IPS-11a (cell line): Measurements from ENCODE around the gene SLIT3.

ENCODE experiments used
- H3K4me3 ChIP-seq: one replicate; pipeline ENCODE4 v1.5.1; 2013; ENCODE audit warnings: low read depth, low read length, control low read depth

Gene SLIT3

DNA sequence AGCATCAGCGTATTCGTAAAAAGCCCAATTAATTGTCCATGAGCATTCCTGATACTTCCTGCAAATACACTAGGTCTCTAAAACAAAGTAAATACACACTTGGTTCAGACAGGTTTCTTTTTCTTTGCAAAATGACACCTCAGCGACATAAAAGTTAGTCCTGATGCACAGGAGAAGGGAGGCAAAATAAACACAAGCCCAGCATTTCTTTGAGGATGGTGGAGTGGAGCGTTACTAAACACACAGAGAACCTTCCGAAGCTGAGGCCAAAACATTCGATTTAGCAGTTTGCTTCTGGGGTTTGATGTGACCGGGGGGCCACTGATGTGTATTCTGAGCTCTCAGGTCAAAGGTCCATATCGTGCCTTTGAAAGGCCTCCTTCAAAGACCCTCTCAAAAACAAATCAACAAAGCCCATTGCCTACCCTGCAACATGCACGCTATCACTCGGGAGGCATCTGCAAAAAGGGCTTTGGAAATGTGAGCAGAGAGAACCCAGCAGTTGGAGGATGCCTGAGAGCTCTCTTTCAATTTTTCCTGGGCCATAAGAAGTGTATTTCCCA, 453.3 kb downstream of the SLIT3 start:
- no peak overlapping the region for H3K4me3 ChIP-seq

DNA sequence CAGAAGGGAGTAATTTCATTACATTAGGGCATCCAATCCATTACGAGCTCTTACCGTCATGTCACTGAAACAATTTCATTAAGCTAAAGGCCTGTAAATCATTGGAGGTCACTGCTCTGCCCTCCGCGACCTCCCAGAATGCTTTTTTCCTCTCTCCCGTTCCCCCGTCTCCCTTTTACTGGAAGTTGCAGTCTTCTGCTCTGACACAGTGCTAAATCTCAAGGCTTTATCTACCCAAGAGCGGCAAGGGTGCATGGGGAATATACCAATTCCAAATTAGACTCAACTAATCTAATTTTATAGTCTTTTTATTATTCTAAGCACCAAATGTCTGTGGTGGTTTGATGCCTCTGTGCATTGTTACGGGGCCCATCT, 456.0 kb downstream of the SLIT3 start:
- no peak overlapping the region for H3K4me3 ChIP-seq

DNA sequence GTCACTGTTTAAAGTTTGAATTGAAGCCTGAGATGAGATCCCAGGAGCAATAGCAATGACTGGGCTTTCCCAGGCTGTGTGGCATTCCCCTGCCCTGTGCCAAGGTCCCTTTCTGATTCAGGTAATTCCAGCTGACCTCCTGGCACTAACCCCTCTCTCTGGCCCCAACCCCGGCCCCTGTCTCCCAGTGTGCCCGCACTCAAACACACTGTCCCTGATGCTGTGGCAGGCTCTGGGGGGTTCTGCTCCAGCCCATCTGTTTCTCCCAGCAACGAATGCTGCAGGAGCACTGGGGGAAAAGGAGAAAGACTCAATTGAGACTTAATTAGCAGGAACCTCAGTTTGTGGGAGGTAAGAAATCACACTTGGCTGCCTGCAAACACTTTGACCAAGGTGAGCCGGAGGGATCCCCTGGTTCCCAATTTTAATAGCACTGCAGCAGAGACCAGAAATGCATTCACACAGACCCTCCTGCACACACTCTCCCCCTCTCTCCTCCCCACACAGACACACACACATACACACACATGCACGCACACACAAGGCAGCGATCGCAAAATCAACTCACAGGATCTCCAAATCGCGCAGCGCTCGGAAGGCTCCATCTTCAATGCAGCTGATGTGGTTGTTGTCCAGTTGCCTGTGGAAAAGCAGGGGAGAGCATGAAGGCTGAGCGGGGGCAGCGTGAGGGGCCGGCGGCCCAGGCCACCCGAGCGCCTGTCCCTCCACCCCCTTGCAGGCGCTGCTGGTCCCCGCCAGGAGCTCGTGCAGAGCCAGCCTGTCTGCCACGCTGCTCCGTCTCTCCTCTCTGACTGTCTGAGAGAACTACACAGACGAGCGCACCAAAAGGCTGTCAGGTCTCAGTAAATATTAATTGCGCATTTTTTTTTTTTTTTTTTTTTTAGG, 456.7 kb downstream of the SLIT3 start:
- no peak overlapping the region for H3K4me3 ChIP-seq

DNA sequence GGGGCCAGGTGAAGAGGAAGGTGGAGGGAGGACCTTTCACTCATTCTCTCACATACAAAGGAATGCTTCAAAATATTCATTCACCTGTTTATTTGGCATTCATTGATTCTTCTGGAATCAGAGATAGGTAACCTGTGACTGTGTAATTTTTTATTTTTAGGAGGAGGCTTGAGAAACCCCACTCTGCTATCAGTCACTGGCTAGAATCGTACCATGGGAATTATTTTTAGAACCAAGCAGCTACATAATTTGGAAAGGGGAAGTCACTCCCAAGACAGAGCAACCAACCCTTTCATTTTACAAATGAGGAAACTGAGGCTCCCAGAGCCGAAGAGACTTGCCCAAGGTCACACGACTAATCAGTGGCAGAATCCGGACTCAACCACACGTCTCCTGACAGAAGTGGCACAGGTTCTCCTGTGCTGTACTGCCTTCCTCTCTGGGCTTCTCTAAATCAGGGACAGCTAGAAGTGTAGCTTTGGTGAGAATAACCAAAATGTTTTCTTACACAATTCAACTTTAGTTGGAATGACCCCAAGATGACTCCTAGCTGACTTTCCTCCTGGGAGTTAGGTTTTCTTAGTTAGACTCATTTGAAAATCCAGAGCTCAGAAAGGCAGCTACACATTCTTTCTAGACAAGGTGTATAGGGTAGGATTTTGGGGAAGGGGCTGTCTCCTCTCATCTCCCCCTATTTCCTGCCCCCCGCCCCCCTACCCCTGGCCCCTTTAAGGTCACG, 457.5 kb downstream of the SLIT3 start:
- H3K4me3 ChIP-seq = no peak overlapping the region

DNA sequence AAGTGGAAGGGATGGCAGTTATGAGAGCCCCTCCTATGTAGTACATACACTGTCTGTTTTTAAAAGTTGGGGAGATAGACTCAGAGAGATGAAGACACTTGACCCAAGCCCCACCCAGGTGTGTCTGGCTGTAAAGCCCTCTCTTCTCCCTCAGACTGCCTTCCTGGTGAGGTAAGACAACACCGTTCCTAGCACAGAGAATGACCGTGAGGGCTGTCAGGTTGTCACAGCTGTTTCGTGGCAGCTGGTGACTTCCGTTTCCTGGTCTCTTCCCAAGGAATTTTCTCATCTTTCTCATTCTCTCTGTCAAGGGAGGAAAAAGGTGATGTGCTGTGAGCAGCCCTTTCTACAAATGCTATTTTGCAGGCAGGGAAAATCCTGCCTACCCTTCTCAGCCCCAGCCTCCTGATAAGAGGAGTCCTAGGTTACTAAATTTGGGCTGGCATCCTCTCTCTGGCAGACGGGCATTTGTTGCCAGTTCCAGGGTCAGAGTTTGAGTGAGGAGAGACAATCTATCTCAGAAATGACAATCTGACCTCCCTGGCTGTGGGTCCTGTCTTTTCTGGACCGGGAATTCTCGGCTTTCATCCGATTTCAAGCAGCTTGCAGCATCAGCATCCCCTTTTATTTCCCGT, 458.3 kb downstream of the SLIT3 start:
- H3K4me3 ChIP-seq = no peak overlapping the region

DNA sequence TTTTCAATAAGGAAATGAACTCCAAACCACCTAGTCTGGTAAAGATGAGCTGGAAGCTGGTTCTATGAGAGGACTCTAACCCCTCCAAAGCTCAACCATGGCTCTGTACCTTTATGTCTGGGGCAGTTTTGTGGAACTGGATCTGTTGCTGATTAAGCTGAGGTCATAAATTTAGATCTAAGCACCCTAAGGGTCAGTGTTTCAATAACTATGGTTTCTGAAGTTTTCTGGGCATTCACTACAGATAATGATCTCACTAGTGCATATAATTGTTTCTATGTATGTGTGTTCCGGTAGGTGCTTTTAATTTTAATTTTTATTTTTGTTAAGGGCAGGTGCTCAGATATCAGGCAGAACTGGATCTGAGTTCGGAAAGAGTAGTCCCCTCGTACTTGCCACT, 463.1 kb downstream of the SLIT3 start:
- no peak overlapping the region for H3K4me3 ChIP-seq

DNA sequence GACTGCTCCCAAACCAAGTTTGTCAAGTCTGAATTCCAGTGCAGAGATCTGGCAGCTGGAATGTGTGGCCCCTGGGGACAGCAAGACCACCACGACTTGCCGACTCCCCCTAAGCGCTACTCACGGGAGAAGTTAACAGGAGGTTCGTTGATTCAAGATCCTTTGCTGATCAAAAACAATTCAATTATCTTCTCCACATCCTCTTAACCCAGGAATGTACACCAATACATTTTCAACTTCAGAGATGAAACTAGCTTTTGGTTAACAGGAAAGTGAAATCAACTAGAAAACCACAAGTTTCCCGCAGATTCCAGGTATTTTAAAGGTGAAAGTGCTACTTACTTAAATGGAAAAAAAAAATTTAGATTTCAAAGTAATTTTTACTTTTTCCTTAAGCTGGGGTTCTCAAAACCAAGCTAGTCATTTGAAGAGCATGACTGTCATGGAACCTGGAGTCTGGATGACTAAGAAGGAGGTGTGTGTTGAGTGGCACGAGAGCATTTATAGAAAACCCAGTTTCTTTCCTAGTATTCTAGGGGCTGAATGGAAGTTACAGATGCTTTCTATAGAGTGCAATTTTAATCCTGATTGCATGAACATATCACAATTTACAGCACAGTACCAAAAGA, 464.2 kb downstream of the SLIT3 start:
- no peak overlapping the region for H3K4me3 ChIP-seq

DNA sequence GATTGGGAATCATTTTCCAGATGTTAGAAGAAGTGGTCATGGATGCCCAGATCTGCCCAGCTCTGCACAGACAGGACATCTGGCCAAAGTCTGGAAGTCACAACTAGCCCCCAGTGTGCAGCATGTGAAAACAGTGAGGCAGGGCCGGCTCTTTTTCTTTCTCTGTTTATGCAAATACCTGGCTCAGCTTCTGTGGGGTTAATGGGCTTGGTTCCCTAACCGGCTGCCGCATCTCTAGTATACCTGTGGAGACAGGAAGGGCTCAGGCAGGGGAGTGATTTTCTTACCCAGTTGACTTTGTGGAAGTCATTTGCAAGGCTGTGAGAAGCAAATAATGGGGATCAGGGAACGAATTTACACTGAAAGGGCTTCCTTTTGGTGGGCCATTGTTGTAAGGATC, 467.0 kb downstream of the SLIT3 start:
- no peak overlapping the region for H3K4me3 ChIP-seq

DNA sequence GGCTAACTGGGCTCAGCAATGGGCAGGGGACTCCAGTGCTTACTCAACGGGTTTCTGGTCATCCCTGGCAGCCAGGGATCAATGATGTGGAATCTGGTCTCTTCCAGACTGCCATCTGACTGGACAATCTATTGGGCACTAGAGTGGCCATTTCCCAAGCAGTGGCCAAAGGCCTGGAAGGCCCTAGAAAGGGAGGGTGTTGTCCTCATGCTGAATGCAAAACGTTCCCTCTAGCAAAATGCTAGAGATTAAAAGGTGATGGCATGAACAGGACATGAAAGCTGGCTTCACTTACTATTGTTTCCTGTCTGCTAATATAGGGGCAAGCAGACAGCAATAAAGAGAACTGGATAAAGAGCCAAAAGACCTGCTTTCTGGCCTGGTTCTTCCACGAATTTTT, 467.6 kb downstream of the SLIT3 start:
- H3K4me3 ChIP-seq = no peak overlapping the region

DNA sequence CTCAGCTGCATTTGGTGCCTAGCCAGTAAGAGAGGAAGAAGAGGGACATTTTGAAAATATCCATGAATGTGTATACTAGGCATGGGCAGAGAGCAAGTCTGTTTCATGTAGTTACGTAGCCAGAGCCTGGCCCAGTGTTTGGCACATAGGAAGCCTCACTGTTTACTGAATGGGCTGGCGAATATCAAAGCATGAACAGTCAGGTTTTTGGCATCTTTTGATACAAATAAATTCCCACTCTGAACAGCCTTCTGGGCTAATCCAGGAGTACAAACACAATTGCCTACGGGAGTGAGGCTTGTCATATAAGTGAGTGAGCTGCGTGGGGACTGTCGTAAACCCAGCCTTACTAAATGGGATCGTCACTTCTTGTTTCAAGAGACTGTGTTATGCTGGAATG, 468.6 kb downstream of the SLIT3 start:
- no peak overlapping the region for H3K4me3 ChIP-seq

DNA sequence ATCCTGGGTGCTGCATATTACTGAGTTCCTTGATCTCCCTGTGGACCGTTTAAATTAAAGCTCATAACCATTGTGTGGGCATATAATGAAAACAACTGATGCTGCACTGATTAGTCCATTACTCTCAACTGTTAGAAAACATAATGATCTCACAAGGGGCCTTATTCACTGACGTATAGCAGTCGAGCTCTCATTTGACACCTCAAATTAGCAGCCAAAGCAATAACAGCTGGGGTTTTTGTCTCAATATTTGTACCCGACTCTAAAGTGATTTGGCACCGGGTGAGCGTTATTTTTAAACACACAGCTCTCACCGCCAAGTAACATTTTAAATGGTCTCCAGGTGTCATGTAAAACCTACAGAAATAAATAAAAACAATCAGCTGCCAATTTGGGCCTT, 469.6 kb downstream of the SLIT3 start:
- H3K4me3 ChIP-seq = no peak overlapping the region

DNA sequence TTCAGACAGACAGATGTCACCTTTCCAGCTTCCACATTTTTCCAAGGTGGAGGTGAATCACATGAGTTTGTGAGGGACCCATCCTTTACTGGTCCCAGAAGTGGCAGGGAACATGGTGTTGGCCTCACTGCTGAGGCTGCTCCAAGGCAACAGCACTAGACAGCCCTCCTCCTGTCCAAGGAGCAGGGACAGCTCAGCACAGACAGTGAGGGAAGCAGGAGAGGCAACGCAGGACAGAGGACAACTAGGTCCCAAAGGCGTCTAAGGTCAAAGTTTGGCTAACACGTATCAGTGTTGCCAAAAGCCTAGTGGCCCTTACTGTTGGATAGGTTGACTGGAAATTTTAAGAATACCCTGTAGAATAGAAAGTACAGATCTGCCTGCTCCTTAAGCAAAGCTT, 470.1 kb downstream of the SLIT3 start:
- no peak overlapping the region for H3K4me3 ChIP-seq

DNA sequence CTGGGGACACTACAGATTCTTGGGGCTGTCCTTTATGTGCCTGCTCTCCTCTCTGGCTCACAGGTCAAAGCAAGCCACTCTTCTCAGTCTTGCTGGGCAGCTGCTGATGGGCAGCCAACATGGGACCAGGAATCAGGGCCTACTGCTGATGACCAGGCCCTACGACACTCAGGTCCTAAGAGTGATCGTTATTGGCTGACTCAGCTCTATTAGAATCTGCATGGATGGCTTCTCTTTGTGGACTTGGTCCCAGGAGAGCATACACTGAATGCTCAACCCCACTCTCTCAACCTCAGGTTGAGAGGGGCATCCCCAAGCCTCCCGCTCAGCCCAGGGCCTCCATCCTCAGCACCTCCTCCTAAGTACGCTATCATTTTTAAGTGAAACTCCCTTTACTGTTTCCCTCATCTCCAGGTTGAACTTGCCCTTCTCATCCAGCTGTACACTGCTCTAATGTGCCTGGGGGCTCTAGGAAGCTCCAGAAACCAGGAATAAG, 471.0 kb downstream of the SLIT3 start:
- no peak overlapping the region for H3K4me3 ChIP-seq

DNA sequence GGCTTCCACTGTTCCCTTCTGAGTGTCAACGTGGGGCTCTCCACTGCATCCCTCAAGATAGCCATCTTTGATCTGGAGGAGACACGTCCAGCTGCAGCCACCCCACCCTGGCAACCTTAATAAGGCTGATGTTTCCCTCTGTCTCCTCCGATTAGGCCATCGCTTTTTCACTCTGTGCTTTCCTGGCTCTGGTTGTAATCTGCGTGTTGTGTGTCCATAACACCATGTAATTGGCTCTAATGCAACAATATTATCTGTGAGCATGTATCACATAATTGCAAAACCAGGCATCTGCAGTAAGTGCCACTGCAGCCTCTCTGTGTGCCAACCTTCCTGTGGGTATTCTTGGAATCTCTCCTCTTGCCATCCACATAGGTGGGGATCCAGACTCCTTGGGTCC, 471.9 kb downstream of the SLIT3 start:
- no peak overlapping the region for H3K4me3 ChIP-seq

DNA sequence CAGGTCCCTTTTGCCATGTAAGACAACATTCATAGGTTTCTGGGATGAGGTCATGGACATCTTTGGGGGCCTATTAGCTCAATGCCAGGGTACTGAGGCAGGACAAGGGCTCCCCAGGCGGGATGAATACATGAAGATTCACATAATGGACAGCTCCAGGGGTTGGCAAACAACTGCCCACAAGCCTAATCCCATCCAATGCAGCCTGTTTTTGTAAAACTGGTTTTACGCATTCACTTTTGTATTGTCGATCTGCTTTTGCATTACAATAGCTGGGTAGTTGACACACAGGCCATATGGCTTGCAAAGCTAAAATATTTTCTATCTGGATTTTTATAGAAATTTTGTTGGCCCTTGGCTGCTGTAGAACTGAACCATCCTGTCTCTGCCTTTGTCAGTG, 473.3 kb downstream of the SLIT3 start:
- no peak overlapping the region for H3K4me3 ChIP-seq

DNA sequence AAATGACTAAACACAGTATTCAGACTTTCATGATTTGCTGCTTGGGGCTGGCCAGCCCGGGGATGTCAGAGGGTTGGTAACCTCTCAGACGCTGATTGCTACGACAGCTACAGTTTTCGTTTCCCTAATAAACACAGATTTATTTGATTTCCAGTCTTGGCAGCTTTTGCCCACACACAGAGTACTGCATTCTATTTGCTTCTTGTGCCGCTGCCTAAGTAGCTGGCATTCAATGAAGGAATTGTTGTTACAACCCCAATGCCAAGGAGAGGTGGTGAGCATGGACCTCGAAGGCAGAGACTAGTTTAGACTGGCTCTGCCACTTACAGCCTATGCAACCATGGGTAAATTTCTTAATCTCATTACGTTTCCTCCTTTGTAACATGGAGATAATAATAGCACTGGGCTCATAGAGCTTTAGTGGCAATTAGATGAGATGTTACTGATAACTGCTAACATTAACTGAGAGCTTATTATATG, 474.7 kb downstream of the SLIT3 start:
- H3K4me3 ChIP-seq = no peak overlapping the region

DNA sequence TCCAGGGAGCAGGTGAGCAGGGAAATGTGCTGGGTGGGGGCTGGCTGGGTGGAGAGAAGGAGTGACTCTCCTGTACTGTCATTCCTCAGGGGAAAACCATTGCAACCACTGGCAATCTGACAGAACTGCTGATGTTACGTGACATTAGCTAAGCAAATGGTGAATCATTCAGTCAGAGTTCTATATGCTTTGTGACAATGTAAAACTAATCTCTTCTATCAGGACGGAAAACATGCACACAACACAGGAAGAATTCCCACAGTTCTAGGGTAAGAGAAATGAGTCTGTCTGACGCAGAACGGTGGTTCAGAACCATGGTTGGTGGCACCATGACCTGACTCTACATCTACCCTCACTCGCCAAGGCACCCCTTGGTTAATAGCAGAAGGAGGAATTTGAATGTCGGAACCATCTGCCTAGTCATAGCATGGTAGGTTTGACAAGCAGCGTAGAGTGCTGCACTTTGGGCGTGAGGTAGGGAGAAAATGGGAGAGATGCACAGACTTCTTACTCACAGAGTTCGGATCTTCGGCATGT, 478.1 kb downstream of the SLIT3 start:
- no peak overlapping the region for H3K4me3 ChIP-seq

DNA sequence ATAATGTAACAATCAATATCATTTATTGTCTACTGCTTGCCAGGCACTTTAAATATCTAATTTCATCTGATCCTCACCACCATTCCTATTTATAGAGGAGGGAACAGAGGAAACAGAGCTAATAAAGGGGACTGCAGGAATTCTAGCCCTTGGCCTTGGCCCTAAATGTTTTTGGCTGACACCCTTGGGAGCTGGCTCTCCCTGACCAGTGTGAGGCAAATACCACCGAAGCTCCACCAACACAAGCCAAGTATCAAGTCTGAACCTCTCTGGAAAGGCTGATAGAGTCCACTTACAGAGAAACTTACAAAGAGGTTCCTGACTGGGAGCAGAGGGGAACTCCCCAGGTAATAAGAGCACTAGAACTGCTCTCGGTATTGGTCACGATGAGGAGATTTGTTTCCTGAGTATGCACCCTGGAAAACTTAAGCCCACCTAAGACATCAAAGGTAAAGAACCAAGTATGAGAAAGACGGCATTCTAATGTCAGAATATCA, 478.6 kb downstream of the SLIT3 start:
- H3K4me3 ChIP-seq = no peak overlapping the region

DNA sequence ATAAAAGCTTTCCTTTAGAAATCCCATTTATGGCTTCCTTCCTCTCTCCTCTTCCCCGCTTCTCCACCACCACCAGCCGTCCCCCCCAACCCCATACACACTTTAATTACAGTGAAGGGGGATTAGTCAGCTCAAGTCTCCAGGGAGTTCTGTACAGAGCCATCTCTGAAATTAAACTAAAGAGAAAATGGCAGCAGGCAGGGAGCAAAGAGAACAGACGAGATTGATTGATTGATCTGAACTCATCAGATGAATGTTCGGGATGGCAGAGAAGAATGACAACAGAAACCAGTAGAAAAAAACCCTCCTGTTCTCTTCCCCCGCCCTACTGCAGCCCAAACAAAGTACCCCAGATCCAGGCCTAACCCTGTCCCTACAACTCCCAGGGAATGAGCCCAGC, 480.1 kb downstream of the SLIT3 start:
- H3K4me3 ChIP-seq = no peak overlapping the region

DNA sequence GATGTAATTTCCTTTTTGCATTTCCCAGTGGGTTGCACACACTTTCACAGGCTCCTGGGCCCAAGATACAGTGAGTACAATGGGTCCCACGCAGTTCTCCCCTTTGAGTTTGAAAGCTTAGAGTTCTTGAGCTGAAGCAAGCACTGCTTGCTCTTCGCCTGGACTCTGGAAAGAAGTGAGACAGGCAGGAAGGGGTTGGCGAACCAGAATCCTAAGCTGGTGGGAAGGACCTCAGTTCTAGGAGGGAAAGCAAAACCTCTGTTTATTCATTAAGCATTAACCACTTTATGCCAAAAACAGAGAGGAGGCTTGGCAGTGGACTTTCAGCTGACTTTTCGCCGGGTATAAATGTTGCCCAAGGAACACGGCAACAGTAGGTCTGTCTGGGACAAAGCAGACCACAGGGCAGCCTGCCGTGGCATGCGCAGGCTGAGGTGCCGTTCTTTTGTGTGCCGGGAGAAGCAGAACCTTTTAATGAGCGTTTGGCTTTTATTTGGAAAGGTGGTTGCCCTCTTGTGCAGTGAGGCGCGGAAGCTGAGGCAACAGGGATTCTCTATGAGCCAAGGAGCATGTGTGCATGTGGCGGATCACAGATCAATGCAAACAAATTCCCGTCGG, 481.8 kb downstream of the SLIT3 start:
- no peak overlapping the region for H3K4me3 ChIP-seq
